ENCODE data around the gene USP3. TPM values are rescaled to one million over a fixed set of nuclear protein-coding genes. Genes with fewer than 3 reads are reported as not detected.
"Not testable (repeated sequence)": the region's sequence is repeated elsewhere in the genome, so short reads cannot be mapped to it uniquely, and the experiment has no call there.

Gene USP3
- total and polyA plus RNA-seq, 8 donors = 37.4 to 80.7 (median 42.3) TPM

DNA sequence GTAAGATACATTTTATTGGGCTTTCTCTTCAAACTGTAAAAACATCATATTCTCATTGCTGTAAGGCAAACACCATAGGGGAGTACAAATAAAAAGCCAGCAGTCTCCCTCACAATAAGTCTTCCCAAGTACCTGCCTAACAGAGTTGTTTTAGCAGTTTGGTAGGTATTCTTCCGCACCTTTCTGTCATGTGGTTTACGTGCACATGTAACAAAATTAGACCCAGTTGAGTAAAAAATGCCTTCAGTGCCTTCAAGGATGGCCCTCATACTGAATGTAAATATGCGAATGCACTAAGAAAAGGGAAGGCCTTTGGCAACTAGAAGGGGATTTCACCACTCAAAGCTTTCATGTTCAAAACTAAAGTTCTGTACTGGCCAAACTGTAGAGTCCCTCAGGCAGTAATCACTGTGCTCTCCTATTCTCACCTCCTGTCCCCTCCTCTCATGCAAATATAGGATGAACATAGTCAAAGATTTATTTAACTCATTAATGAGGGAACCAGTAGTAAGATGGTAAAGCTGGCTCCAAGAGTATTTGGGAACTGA lies 26.4 kb downstream of the USP3 start:
- Histone ChIP-seq H3K36me3 (no peaks in the 10 kb centered on the region), H3K4me3 (no peak overlapping the region), H3K27me3 (no peaks in the 10 kb centered on the region), H3K9me3 (no peaks in the 10 kb centered on the region), H3K27ac (peak overlapping the region in 1 of 2 donors; percentile 25), H3K4me1 (peaks cover 16 to 76% of the 10 kb centered on the region in 2 donors)
- DNase-seq (no peak), ATAC-seq (peak; percentile 42)
- TF ChIP-seq, protein P1, sequence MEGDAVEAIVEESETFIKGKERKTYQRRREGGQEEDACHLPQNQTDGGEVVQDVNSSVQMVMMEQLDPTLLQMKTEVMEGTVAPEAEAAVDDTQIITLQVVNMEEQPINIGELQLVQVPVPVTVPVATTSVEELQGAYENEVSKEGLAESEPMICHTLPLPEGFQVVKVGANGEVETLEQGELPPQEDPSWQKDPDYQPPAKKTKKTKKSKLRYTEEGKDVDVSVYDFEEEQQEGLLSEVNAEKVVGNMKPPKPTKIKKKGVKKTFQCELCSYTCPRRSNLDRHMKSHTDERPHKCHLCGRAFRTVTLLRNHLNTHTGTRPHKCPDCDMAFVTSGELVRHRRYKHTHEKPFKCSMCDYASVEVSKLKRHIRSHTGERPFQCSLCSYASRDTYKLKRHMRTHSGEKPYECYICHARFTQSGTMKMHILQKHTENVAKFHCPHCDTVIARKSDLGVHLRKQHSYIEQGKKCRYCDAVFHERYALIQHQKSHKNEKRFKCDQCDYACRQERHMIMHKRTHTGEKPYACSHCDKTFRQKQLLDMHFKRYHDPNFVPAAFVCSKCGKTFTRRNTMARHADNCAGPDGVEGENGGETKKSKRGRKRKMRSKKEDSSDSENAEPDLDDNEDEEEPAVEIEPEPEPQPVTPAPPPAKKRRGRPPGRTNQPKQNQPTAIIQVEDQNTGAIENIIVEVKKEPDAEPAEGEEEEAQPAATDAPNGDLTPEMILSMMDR (IDR thresholded peaks at IDR 0.05) = no peak
- intact Hi-C loops (cut with DNase I) = no loop called here

DNA sequence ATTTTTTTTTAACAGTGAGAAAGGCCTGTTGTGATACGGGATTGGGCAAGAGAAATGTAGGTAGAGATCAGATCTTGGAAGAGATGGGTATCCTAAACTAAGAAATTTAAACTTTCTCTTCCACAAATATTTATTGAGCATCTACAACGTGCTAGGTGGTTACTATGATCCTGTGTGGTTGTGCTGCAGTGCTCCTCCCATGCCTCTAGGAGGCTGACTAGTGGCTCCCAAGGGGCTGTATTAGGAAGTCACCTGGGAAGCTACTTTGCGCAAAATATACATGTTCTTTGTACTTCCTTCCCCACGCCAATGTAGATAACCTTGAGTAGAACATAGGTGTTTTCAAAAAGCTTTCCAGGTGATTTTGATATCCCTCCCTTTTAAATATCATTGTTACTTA lies 27.2 kb downstream of the USP3 start:
- ATAC-seq = no peak
- TF ChIP-seq, protein P1 (IDR thresholded peaks at IDR 0.05) = no peak
- H3K4me1 ChIP-seq = peaks cover 16 to 71% of the 10 kb centered on the region in 2 donors

DNA sequence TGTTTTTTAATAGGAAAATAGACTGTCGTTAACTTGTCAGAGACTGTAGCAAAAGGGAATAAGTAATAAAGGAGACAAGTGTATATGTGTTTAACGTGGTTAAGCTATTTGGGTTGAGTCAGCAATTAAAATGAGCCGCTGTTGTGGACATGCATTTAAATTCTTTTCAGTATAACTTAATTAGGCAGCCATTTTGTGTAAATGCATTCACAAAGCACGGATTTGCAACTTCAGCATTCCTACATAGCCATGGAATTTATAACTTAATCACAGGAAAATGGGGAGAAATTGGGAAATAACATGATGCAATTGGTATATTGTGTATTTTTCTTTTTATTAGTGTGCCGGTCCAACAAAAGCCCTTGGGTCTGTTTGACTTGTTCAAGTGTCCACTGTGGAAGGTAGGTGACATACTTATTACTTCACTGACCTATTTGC lies 27.9 kb downstream of the USP3 start:
- no peaks in the 10 kb centered on the region for H3K9me3 ChIP-seq
- TF ChIP-seq, protein P1 (IDR thresholded peaks at IDR 0.05) = no peak
- intact Hi-C loops (cut with DNase I) = no loop called here
- peak; percentile 48 for ATAC-seq
- H3K4me1 ChIP-seq = peaks cover 16 to 72% of the 10 kb centered on the region in 2 donors
- H3K27ac ChIP-seq = peak overlapping the region in 1 of 2 donors; percentile 6
- peaks cover 0 to 5% of the 10 kb centered on the region in 2 donors for H3K36me3 ChIP-seq
- H3K27me3 ChIP-seq = no peaks in the 10 kb centered on the region
- no peak overlapping the region for H3K4me3 ChIP-seq
- DNase-seq = peak in 1 of 4 donors; percentile 44

More for the DNA sequence above, 27.2 kb downstream of the USP3 start:
- H3K27me3 ChIP-seq = no peaks in the 10 kb centered on the region
- H3K36me3 ChIP-seq = no peaks in the 10 kb centered on the region
- DNase-seq = no peak
- no peak overlapping the region for H3K4me3 ChIP-seq
- no peaks in the 10 kb centered on the region for H3K9me3 ChIP-seq
- intact Hi-C loops (cut with DNase I) = no loop called here
- no peak overlapping the region for H3K27ac ChIP-seq

DNA sequence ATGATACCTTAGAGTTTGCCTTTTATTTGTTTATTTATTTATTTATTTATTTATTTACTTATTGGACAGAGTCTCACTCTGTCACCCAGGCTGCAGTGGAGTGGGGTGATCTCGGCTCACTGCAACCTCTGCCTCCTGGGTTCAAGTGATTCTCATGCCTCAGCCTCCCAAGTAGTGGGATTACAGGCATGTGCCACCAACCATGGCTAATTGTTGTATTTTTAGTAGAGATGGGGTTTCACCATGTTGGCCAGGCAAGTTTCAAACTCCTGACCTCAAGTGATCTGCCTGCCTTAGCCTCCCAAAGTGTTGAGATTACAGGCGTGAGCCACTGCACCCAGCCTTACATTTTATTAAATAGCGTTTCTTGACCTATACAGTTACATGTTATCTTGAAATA lies 30.5 kb downstream of the USP3 start:
- H3K9me3 ChIP-seq; H3K27ac ChIP-seq; intact Hi-C loops (cut with DNase I); DNase-seq; H3K4me3 ChIP-seq; H3K27me3 ChIP-seq; ATAC-seq: not testable (repeated sequence)
- H3K36me3 ChIP-seq = peaks cover 0 to 30% of the 10 kb centered on the region in 2 donors
- H3K4me1 ChIP-seq = peaks cover 16 to 72% of the 10 kb centered on the region in 2 donors

DNA sequence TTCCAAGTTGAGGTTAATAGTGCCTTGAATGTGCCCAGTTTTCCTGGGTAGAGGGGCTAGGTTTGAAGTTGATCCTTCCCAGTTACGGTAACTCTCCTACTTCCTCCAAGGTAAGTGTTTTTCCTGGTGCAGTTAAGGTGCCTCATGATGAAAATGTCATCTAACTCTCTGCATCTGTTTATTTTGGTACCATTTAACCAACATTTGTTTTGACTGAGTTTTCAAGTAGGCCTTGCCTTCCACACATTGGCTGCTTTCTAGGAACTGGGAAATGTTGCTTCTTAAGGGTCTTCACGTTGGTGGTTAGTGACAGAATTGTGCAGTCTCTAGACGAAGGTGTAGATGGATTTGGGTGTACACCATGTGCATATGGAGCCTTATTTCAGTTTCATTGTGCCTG lies 31.3 kb downstream of the USP3 start:
- intact Hi-C loops (cut with DNase I) = no loop called here
- TF ChIP-seq, protein P1 (IDR thresholded peaks at IDR 0.05) = no peak
- Histone ChIP-seq H3K9me3 (no peaks in the 10 kb centered on the region), H3K27ac (no peak overlapping the region), H3K36me3 (peaks cover 0 to 30% of the 10 kb centered on the region in 2 donors), H3K4me3 (no peak overlapping the region), H3K4me1 (peaks cover 16 to 66% of the 10 kb centered on the region in 2 donors), H3K27me3 (no peaks in the 10 kb centered on the region)
- DNase-seq (no peak), ATAC-seq (no peak)

DNA sequence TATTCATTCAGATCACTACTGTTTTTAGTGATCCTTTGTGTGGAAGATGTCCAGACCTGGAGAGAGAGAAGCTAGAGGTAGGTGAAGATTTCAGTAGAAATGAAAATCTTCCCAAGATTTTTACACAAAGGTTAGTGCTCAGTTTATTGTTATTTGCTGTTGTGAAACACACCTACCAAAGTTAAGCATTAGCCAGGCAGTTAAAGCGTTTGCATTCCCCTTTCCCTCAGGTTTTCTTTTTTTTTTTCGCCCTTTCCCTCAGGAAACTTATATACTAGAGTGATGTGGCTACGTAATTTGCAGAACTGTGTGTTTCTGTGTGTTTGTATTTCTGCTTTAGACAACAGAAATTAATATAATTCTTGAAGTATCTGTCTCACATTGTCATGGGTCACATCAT lies 34.5 kb downstream of the USP3 start:
- ATAC-seq (no peak), DNase-seq (no peak)
- intact Hi-C loops (cut with DNase I) = no loop called here
- Histone ChIP-seq H3K9me3 (no peaks in the 10 kb centered on the region), H3K4me1 (peaks cover 0 to 54% of the 10 kb centered on the region in 2 donors), H3K27ac (no peak overlapping the region), H3K36me3 (peaks cover 0 to 30% of the 10 kb centered on the region in 2 donors), H3K4me3 (no peak overlapping the region), H3K27me3 (no peaks in the 10 kb centered on the region)
- TF ChIP-seq, protein P1 (IDR thresholded peaks at IDR 0.05) = no peak

All from left lung (tissue), 10 donors.